AG04450 (cell line): ENCODE results near the gene HEXIM1. TPM values are rescaled to one million over a fixed set of nuclear protein-coding genes. Genes with fewer than 3 reads are reported as not detected.

Experiments
- CTCF ChIA-PET: fragments of 300-600, 350-600 bp; formaldehyde crosslinking; extraction: SDS; loops from one replicate; lab custom pipeline; 2022; ENCODE audit warnings: antibody characterized with exemption, inconsistent platforms; lab: Charles Lee
- POLR2A ChIA-PET: fragments of 350-600 bp; formaldehyde crosslinking; extraction: SDS; loops from one replicate; lab custom pipeline; 2021; ENCODE audit warnings: antibody characterized with exemption, inconsistent platforms; lab: Yijun Ruan, JAX
- DNase-seq: peaks from one replicate; pipeline ENCODE4 v3.0.0-alpha.2; 2011; ENCODE audit warnings: low read depth, low spot score
- H3K27ac ChIP-seq: one replicate; pipeline ENCODE4 v1.5.1; 2012; ENCODE audit warnings: low read depth, low read length, control low read depth
- H3K27me3 ChIP-seq: one replicate; pipeline ENCODE4 v1.6.0; 2012; ENCODE audit warnings: low read length; ENCODE audit not compliant: control insufficient read depth, insufficient read depth
- H3K4me3 ChIP-seq: 2 replicates; pipeline ENCODE4 v1.5.1; 2011; ENCODE audit warnings: mild to moderate bottlenecking, low read depth, low read length, control low read depth
- H3K9me3 ChIP-seq: 2 replicates; pipeline ENCODE4 v1.5.1; 2012; ENCODE audit warnings: low read length; ENCODE audit not compliant: control insufficient read depth, insufficient read depth
- polyA plus RNA-seq: library from polyadenylated mRNA; depleted of rRNA; stranded (reverse); fragments of >200 nt; gene quantifications from 2 replicates; pipeline ENCODE4 v1.2.3, GENCODE V29; 2011
- TF ChIP-seq, protein P1 (sequence below): IDR thresholded peaks from 2 replicates; pipeline ENCODE4 v1.5.1; 2011; ENCODE audit warnings: low read depth, low read length, control low read depth, inconsistent platforms

Gene HEXIM1
- polyA plus RNA-seq, 1 experiment: 13.2 TPM

DNA sequence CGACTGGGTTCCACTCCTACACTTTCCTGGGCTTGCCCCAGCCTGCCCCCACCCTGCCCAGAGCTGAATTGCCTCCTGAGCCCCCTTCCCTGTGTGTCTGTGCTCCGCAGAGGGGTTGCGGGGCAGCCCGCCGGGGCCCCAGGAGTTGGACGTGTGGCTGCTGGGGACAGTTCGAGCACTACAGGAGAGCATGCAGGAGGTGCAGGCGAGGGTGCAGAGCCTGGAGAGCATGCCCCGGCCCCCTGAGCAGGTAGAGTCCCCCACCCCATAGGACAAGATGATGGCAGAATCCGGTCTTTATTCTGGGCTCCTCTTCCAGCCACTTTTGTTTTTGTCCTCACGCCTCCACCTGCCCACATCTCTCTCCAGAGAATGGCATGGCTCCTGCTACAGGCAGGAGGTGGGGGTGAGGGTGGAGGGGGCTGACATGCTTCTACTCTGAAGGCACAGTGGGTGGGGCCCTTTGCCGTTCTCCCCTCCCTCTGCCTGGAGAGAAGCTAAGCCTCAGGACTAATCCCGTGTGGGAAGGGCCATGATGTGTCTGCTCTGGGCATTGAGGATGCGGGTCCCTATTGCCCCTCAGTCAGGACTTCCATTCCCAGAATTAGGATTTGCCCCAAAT is 9.3 kb upstream of the HEXIM1 start:
- DNase-seq: no peak
- no peak overlapping the region for H3K27ac ChIP-seq
- H3K9me3 ChIP-seq: no peaks in the 10 kb centered on the region; the same call in 1 of the 2 replicates
- CTCF ChIA-PET: interaction anchor here (7.0 kb wide), 1 partner anchor 58 kb away, joined by 420 read pairs; no protein-coding TSS in a partner anchor
- H3K27me3 ChIP-seq: no peaks in the 10 kb centered on the region
- TF ChIP-seq, protein P1, sequence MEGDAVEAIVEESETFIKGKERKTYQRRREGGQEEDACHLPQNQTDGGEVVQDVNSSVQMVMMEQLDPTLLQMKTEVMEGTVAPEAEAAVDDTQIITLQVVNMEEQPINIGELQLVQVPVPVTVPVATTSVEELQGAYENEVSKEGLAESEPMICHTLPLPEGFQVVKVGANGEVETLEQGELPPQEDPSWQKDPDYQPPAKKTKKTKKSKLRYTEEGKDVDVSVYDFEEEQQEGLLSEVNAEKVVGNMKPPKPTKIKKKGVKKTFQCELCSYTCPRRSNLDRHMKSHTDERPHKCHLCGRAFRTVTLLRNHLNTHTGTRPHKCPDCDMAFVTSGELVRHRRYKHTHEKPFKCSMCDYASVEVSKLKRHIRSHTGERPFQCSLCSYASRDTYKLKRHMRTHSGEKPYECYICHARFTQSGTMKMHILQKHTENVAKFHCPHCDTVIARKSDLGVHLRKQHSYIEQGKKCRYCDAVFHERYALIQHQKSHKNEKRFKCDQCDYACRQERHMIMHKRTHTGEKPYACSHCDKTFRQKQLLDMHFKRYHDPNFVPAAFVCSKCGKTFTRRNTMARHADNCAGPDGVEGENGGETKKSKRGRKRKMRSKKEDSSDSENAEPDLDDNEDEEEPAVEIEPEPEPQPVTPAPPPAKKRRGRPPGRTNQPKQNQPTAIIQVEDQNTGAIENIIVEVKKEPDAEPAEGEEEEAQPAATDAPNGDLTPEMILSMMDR: no peak
- H3K4me3 ChIP-seq: no peak overlapping the region
- POLR2A ChIA-PET: interaction anchor here (0.5 to 2.5 kb wide), 2 partner anchors 10 to 14 kb away, joined by 4 to 25 read pairs; partner anchors contain the start of gene HEXIM1

DNA sequence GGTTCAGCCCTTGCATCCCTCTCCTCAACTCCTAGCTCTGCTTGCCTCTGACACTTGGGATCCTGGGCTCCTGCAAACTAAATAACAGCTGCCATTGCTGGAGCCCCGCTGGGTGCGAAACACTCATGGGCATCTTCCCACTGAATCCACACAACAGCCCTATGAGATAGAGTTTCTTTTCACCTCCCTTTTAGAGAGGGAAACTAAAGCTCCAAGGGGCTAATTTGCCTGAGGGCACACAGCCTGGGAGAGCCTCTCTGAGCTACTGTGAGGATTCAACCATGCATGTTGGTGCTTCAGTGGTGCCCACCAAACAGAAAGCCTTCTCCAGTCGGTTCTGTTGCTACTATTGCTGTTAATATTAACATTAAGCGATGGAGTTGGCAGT is 8.7 kb upstream of the HEXIM1 start:
- peak overlapping the region; percentile 31 for H3K27ac ChIP-seq
- POLR2A ChIA-PET: interaction anchor here (0.5 to 2.5 kb wide), 3 partner anchors 9 to 56 kb away, joined by 4 to 25 read pairs (median 6); partner anchors contain the start of gene HEXIM1
- no peaks in the 10 kb centered on the region for H3K27me3 ChIP-seq
- no peak for DNase-seq
- H3K4me3 ChIP-seq: no peak overlapping the region
- no peaks in the 10 kb centered on the region; the same call in 1 of the 2 replicates for H3K9me3 ChIP-seq
- CTCF ChIA-PET: interaction anchor here (7.0 kb wide), 1 partner anchor 57 kb away, joined by 420 read pairs; no protein-coding TSS in a partner anchor
- TF ChIP-seq, protein P1: no peak

DNA sequence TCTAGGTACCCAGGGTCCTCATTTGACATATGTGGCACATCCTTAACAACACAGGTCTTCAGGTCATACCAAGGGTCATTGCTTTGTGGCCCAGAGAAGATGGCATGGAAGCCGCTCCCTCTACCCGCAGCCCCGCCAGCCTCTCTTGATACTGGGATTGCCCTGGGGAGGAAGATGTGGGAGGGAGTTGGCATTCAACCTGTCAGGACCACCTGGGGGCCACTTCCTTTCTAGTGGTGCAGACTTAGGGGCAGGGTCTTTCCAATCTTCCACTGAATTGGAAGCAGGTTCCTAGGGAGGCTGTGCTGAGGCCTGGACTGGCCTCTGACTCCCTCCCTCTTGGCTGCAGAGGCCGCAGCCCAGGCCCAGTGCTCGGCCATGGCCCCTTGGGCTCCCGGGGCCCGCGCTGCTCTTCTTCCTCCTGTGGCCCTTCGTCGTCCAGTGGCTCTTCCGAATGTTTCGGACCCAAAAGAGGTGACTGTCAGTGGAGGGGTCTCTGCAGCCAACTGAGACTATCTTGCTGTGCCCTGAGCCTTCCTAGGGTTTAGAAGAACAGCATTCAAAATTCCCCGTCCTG is 5.1 kb upstream of the HEXIM1 start:
- POLR2A ChIA-PET: interaction anchor here (0.7 to 1.6 kb wide), 4 partner anchors 8 to 30 kb away, joined by 3 to 10 read pairs (median 8); partner anchors contain the start of gene ACBD4
- H3K4me3 ChIP-seq: no peak overlapping the region

DNA sequence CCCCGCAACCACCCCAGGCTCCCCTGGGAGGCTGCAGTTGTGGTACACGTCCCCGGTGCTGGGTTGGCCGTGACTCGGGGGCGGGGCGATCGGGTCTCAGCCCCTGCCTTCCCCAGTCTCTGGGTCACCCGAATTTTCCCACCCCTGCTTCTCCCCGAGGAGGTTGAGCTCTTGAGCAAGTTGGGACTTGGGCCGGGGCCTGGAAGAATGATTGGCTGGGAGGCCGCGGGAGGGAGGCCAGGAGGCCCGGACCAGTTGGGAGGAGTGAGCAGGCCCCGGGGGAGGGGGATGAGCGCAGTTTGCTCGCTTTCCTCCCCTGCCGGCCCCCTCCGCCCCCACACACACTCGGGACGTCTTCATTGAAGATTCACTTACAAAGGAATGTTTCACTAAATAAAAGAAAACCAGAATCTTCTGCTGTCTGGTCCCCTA is 4.5 kb upstream of the HEXIM1 start:
- TF ChIP-seq, protein P1: no peak
- Histone ChIP-seq H3K4me3 (peak overlapping the region; percentile 48), H3K9me3 (no peaks in the 10 kb centered on the region; the same call in 1 of the 2 replicates), H3K27ac (peak overlapping the region; percentile 93), H3K27me3 (no peaks in the 10 kb centered on the region)
- CTCF ChIA-PET: interaction anchor here (0.9 to 1.7 kb wide), 3 partner anchors 9 to 54 kb away, joined by 3 to 35 read pairs (median 12); partner anchors contain the start of gene ACBD4
- no peak for DNase-seq
- POLR2A ChIA-PET: interaction anchor here (1.1 to 1.6 kb wide), 5 partner anchors 8 to 29 kb away, joined by 3 to 10 read pairs (median 4); partner anchors contain the start of genes ACBD4 and HEXIM2

More for the DNA sequence above, 5.1 kb upstream of the HEXIM1 start:
- no peak for DNase-seq
- Histone ChIP-seq H3K9me3 (no peaks in the 10 kb centered on the region; the same call in 1 of the 2 replicates), H3K27ac (peak overlapping the region; percentile 93), H3K27me3 (no peaks in the 10 kb centered on the region)
- TF ChIP-seq, protein P1: no peak
- CTCF ChIA-PET: interaction anchor here (1.7 kb wide), 2 partner anchors 8 to 54 kb away, joined by 12 to 35 read pairs; partner anchors contain the start of gene ACBD4
